Lower leg skin (tissue), 3 donors: Measurements from ENCODE around the gene SLC3A2.

Experiments
- POLR2A ChIP-seq, 2 donors: fragments of 450-650 bp; IDR thresholded peaks; one replicate each; pipeline ENCODE4 v1.6.1; 2016 to 2017; ENCODE audit warnings: antibody characterized with exemption in 2 of 2, mild to moderate bottlenecking in 1 of 2, moderate library complexity in 1 of 2
- TF ChIP-seq, protein P1 (sequence below), 3 donors: fragments of 450-650 bp; IDR thresholded peaks; one replicate each; pipeline ENCODE4 v1.5.1; 2016; ENCODE audit warnings: antibody characterized with exemption in 3 of 3, mild to moderate bottlenecking in 3 of 3, moderate library complexity in 2 of 3

DNA sequence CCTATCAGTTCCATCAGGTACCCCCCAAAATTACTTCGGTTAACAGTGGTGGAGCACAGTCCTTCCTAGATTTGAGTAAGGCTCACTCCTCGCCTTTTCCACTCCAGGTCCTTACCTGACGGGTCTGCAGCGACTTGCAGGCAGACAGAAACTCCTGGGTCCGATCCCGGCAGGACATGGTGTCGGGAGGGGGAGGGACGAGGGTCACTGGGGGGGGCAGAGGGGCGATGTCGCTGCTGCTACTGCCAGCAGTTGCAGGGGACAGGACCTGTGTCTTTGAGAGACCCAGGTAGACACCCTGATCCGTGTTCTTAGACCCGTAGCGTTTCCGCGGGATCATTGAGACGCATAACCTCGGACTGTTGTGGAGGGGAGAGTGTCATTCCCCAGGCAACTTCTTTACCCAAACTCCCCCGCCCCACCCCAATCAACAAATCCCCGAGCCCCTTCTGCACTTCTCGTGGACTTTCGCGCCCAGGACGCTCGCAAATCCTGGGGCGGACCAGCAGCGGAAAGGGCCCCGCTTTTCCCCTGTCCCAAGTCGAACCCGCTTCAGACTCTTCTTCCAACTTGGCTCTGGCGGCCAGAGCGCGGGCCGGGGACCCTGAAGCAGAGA is 49.7 kb upstream of the SLC3A2 start:
- TF ChIP-seq, protein P1, sequence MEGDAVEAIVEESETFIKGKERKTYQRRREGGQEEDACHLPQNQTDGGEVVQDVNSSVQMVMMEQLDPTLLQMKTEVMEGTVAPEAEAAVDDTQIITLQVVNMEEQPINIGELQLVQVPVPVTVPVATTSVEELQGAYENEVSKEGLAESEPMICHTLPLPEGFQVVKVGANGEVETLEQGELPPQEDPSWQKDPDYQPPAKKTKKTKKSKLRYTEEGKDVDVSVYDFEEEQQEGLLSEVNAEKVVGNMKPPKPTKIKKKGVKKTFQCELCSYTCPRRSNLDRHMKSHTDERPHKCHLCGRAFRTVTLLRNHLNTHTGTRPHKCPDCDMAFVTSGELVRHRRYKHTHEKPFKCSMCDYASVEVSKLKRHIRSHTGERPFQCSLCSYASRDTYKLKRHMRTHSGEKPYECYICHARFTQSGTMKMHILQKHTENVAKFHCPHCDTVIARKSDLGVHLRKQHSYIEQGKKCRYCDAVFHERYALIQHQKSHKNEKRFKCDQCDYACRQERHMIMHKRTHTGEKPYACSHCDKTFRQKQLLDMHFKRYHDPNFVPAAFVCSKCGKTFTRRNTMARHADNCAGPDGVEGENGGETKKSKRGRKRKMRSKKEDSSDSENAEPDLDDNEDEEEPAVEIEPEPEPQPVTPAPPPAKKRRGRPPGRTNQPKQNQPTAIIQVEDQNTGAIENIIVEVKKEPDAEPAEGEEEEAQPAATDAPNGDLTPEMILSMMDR (IDR thresholded peaks at IDR 0.05), result no peak
- TF ChIP-seq POLR2A (IDR thresholded peaks at IDR 0.05), result no peak
